HepG2 (cell line): ENCODE data around the gene ZC3H18.

Experiments
- RBAK ChIP-seq: sonication (generic); formaldehyde crosslinking; IDR thresholded peaks from 2 replicates; pipeline ENCODE4 v1.5.1; 2020; ENCODE audit warnings: mild to moderate bottlenecking, missing genetic modification reagents
- ZNF253 ChIP-seq: sonication (generic); formaldehyde crosslinking; IDR thresholded peaks from 2 replicates; pipeline ENCODE4 v1.8.0; 2022; ENCODE audit warnings: mild to moderate bottlenecking, missing genetic modification reagents, borderline replicate concordance
- ZNF33B ChIP-seq: sonication (generic); formaldehyde crosslinking; IDR thresholded peaks from 2 replicates; pipeline ENCODE4 v1.5.1; 2020; ENCODE audit warnings: mild to moderate bottlenecking, missing genetic modification reagents
- ZNF501 ChIP-seq: sonication (generic); formaldehyde crosslinking; IDR thresholded peaks from 2 replicates; pipeline ENCODE4 v1.5.1; 2020; ENCODE audit warnings: mild to moderate bottlenecking, moderate library complexity, missing genetic modification reagents
- ZSCAN30 ChIP-seq: sonication (generic); formaldehyde crosslinking; IDR thresholded peaks from 2 replicates; pipeline ENCODE4 v1.5.0; 2020; ENCODE audit warnings: mild to moderate bottlenecking, missing genetic modification reagents

GRCh38 chr16:88622125-88622524 lies 51.9 kb downstream of the ZC3H18 start:
- TF ChIP-seq RBAK (no peak), ZSCAN30 (CRISPR knock-in tag) (no peak), ZNF501 (no peak), ZNF253 (CRISPR knock-in tag) (no peak), ZNF33B (CRISPR knock-in tag) (no peak)
